C4-2B (cell line): ENCODE measurements around the gene IL17D.

Source experiments
- CTCF ChIP-seq: fragments of 450-650 bp; conservative IDR thresholded peaks from 2 replicates; pipeline ENCODE4 v1.5.1; 2017; ENCODE audit warnings: mild to moderate bottlenecking
- ZFX ChIP-seq: fragments of 450-650 bp; IDR thresholded peaks from 2 replicates; pipeline ENCODE4 v1.6.1; 2017

GRCh38 chr13:20676213-20676612 lies 27.3 kb upstream of the IL17D start:
- TF ChIP-seq CTCF (no peak), ZFX (no peak)
